ENCODE data around the gene EFNA5.

Gene EFNA5

DNA sequence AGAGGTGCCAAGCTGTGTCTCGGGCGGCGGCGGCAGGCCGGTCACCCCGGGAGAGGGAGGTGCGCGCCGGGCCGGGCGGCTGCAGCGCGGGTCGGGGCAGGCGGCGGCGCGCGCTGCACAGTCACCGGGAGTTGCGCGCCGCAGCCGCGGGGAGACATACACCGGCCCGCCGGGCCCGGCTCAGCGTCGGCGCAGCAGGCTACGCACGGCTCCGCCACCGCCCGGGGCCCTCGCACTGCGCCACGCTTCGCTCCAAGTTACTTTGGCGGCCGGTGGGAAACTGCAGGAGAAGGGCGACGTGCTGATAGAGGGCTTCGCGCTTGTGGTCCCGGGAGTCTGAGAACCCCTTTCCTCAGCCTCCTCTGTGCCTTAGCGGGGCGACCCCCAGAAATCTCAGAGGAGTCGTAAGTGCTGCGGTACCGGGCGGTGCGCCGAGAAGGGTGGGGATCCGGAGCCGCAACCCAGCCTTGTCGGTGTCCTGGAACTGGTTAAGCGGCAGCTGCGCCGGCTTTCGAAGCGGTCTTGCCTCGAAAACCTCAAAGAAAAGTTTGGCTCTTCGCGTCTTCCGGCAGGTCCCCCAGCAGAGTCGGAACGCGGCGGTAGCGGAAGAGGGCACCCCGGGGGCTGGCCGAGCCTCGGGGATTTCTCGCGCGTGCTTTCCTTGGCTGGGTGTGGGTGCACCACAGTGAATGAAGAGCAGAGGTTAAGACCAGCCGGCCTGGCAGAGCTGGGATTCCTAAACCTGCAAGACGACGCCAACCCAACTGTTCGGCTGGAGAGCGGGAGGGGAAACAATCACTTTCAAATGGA lies at the start of gene EFNA5:
TSS of gene EFNA5 (minus strand) at position 6 of the 810 bp plus-strand sequence.
- peak; percentile 80 for DNase-seq (ENCODE audit: low spot score)

DNA sequence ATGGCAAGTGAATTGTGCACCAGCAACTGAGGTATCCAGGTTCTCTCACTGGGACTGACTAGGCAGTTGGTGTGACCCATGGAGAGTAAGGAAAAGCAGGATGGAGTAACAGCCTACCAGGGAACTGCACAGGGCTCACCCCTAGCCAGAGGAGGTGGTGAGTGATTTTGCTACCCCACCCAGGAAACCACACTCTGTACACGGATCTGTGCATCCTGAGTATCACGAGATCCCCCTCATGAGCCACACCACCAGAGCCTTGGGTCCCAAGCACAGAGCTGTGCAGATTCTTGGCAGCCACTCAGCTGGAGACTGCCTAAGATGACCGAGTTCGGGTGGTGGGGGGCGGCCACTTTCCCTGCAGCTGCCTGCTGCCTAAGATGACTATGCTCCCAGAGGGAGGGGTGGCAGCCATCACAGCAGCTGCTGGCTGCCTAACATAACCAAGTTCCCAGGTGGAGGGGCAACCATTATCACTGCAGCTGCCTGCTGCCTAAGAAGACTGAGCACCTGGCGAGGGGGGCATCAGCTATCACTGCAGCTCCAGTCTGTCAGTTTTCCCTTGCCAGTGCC lies 48.4 kb upstream of the EFNA5 start:
- DNase-seq (ENCODE audit: low spot score) = no peak

DNA sequence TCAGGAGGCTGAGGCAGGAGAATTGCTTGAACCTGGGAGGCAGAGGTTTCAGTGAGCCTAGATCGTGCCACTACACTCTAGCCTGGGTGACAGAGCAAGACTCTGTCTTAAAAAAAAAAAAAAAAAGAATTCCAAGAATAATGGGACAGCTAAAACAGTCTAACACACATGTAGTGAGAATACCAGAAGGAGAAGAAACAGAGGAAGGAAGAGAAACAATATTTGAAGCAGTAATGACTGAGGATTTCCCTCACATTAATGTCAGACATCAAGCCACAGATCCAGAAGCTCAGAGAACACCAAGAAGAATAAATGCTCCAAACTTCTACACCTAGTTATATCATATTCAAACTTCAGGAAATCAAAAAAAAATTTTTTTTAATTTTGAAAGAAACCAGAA lies 47.1 kb upstream of the EFNA5 start:
- no peak for DNase-seq (ENCODE audit: low spot score)

DNA sequence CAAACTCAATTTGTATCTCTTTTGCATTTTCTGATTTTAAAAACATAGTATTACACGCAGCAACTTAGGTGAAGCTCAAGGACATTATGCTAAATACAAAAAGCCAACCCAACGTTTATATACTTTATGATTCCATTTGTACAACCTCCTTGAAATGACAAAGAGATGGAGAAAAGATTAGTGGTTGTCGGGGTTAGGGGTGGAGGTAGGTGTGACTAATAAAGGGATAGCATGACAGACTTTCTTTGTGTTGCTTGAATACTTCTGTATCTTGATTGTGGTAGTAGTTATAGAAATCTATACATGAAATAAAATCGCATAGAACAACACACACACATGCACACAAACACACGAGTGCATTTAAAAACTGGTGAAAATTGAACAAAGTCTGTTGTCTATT lies 42.5 kb upstream of the EFNA5 start:
- no peak for DNase-seq (ENCODE audit: low spot score)

DNA sequence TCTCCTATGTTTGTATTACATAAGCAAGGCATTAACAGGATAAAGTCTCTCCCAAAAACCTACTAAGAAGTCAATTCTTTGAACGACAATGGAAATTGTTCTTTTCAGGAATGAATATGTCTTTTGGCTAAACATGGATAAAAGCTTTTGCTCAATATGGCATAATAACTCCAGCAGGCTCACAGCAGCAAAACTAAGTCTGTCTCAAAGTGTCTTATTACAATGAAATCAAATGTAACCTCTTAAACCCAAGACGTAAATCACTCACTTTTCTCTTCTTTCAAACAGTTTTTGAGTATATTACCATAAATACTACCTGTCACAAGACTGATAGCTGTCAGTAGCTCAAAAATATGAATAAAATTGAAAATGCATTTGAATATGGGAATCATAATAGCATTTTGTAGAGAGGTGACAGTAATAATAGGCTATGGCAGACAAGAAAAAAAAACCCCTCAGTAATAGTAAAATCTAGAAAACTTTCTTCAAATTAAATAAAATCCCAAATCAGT lies 41.7 kb upstream of the EFNA5 start:
- no peak for DNase-seq (ENCODE audit: low spot score)

DNA sequence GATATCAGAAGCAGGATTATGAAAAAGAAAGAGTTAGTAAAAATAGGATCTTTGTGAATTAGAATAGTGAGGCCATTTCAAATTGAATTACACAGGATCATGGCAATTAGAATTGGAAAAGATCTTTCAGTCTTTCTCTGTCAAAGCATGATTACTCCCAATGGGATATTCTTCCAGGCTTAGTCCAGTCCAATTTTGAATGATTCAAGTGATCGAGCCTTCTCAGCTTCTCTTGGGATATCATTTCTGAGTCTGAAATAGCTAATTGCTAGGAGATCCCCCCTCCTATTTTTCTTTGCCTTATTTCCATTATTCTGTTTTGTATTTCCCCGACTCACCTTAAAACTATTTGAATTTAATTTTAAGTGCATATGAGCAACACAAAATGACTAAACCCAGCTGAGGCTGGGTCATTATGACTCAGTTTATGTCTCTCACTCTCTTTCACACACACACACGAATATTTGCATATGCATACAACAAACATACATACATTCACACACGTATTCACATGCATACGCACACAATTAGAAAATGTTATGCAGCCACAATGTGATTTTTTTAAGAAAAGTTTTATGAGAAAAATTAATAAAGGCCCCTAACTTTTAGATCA lies 34.8 kb upstream of the EFNA5 start:
- no peak for DNase-seq (ENCODE audit: low spot score)

DNA sequence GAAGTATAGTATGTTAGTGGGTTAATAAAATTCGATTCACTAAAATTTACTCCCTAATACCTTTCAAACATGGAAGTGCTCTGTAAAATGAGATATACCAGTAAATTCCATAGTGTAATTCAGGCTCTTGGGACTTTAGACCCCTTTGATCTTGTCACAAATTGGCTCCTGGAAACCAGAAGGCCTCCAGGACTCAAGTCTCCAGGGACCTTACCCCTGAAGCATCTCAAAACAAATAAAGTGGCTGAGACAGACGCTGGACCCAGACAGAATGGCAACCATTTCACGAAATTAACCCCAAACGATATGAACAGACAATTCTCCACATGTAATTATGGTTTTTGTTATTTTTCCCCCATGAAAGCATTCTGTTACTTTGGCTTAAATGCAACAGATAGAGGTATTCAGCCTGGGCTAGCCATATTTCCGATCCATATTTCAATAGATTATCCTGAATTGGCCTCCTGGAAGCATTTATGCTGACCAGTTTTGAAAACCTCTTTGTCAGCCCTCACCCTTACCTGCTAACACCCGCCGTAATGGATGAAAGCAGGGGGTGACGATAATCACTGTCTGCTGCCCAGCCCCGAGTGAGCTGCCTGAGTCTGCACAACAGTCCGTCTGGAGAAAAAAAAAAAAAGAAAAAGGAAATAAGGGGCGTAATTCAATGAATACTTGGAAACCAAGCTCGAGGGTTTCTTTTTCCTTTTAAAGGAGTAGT lies 34.1 kb upstream of the EFNA5 start:
- DNase-seq (ENCODE audit: low spot score) = no peak

DNA sequence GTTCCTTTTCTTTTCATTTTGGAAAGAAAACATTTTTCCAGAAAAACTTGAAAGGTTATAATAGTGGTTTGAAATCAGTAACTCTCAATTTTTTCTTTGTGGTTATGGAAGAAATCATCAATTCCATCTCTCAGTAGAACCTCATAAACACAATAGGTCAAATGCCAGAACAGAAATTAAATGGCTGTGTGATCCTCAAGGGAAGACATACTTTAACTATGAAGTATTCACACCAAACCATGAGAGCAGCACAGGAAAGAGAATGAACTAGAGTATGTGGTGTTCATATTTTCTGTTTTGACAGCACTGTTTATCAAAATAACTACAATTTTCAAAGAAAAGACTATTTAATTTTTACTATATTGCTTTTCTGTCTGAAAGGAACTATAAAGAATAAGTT lies 29.7 kb upstream of the EFNA5 start:
- DNase-seq (ENCODE audit: low spot score) = no peak

DNA sequence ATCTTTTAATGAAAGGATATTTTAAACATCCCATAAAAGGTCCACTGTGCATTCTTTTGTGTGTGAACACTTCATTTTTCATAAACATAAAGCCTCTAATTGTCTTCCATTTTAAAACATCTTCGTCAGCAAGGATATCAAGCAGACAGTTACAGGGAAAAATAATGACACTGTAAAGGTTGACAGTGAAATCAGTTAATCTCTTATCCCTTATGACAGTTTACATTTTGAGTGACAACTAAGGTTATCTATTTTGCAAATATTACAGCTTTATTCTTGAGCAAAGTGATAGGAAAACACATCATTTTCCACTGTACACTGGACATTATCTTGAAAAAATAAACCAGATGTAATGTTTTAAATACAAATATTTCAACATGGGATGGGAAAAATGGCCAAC lies 28.7 kb upstream of the EFNA5 start:
- DNase-seq (ENCODE audit: low spot score) = no peak

DNA sequence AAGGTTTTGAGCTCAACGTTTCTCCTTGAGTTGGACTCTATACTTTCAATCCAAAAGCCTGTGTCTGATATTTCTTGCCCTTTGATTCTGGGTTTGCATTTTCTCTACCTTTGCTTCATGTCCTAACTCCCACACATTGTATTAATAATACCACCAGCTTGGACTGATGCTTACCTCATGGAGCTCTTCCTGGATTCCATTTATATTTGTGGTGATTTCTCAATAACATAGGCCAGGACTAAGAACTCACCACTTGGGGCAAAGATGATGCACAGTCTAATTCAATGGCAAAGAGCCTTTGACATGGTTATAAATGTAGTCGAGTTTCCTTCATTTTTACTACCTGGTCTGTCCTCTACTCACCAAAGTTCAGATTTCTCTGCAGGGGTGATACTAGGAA lies 27.5 kb upstream of the EFNA5 start:
- DNase-seq (ENCODE audit: low spot score) = no peak

DNA sequence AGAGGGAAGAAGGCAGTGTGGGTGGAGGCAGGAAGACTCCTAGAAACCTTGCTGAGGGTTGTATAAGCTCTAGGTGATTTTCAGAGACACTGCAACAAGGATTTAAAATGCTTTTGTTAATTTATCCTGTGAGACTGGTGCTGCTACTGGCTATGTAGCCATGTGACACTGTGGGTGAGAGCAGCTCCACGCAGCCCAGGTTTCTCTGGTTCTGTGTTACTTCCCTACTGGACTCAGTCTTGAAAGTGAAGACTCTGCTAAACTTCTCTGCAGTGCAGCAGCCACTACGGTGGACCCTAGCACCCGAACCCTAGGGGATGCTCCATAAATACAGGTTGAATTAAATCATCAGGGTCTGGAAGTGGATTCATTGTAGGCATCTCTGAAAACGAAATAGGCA lies 25.8 kb upstream of the EFNA5 start:
- no peak for DNase-seq (ENCODE audit: low spot score)

DNA sequence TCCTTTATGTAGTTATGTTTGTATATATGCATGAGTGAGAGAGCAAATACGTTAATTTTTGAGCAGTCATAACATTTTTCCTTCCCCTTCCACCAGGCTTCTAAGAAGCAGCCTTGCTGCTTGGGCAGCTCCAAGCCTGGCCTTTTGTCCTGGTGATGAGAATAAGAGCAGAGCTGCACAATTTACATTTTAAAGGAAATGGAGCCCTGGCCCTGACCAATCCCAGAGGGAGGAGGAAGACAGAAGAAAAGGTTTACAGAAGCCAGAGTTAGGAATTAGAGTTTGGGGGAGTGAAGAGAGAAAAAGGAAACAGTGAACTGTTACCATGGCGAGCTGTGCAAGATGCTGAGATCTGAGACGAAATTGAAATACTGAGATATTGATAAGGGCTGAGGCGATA lies 25.3 kb upstream of the EFNA5 start:
- no peak for DNase-seq (ENCODE audit: low spot score)

DNA sequence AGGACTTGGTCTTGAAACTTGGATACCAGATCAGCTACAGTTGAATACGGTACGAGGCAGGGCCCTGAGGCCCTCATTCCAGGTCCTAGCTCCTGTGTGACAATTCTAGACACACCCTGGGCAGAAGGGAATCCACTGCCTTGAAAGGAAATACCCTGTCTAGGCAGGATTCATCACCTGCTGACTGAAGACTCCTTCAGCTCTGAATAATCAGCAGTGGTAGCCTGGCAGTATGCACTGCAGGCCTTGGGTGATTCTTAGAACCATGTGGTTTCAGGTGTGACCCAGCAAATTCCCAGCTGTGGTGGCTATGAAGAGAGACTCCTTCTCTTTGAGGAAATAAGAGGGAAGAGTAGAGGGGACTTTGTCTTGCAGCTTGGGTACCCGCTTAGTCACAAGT lies 17.2 kb upstream of the EFNA5 start:
- no peak for DNase-seq (ENCODE audit: low spot score)

DNA sequence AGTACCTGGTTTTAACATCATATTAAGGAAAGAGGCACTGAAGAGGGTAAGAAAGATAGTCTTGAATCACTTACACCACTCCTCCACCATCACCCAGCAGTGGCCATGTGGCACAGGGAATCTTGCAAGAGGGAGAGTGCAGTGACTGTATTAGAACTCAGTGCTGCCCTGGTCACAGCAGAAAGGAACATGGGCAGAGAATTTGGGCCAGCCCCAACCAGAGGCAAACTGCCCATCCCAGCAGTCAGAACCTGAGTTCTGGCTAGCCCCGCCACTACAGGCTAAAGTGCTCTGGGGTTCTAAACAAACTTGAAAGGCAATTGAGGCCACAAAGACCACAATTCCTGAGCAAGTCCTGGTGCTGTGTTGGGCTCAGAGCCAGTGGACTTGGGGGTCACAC lies 16.7 kb upstream of the EFNA5 start:
- no peak for DNase-seq (ENCODE audit: low spot score)

DNA sequence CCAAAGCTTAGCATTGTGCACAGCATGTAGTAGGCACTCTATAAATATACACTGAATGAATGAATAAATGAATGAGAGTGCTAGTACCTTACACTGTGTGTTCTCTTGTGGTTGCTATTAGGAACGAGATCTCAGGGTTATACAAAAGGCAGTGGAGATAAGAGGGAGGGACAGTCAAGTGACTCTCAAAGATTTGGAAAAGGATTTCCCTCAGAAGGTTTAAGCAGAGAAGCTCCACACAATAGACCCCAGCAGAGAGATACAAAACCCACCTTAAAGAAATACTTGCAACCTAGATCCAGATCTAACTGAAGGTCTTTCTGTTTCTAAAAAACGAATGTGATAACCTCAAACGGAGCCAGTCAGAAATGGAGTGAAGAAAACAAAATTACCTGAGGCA lies 11.8 kb upstream of the EFNA5 start:
- DNase-seq (ENCODE audit: low spot score) = no peak

DNA sequence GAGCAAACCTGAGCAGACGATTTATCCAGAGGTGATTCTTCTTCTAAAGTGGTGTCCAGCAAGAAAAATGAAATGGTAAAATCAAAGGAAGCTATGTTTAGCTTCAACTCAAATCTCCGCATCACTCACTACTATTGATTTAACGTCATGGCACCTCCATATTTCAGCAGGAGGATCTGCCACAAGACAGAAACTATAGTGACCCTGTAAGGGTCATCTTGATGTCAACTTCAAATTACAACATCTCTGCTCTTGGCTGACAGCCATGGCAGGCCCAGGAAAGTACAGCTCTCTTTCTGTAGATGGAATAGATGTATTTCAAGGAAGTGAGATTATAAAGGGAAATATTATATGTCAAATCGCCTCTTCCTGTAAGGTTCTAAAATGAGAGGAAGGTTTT lies 10.1 kb upstream of the EFNA5 start:
- no peak for DNase-seq (ENCODE audit: low spot score)

DNA sequence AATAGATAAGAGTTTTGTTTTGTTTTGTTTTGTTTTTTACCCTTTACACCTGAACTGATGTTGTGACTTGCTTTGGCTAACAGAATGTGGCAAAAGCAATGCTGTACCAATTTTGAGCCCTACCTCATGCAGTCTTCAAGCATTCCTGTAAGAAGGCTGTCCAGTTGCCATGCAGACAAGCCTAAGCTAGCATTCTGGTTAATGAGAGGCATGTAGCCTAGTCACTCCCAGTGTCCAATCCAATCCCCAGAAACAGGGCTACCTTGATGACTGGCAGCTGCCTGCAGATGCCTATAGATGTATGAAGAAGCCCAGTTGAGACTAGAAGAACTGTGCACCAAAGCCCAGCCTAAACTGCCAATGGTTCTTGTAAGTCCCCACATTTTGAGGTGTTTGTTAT lies 9.4 kb upstream of the EFNA5 start:
- no peak for DNase-seq (ENCODE audit: low spot score)

DNA sequence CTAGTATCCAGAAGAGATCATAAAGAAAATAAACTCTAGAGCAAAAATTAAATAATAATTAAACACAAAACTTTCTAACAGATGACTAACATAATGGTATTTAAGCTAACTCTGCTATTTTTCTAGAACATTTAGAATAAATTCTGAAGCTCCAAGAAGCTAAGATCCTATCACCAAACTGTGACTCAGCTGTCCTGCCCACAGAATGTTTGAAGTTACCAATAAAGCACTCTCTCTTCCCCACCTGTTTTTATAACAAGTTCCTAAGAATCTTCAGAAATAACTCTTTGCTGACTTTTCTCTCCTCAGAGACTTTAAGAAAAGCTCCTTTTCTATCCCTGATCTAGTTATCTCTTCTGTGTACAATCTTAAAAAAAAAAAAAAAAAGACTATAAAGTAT lies 6.0 kb upstream of the EFNA5 start:
- DNase-seq (ENCODE audit: low spot score) = no peak

DNA sequence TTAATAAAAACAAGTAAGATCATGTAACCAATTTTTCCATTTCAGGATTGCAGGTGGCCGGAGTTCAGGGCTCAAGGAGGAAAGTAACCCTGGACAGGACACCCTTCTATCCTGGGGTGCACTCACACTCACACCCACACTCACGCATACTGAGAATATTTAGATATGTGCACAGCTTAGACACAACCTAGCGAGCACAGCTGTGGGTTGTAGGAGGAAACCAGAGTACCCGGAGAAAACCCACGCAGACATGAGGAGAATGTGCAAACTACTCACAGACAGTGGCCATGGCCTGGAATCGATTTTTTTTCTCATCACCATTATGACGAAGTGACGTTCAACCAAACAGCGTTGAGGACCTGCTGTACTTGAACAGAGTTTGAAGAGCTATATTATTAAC lies 4.5 kb upstream of the EFNA5 start:
- no peak for DNase-seq (ENCODE audit: low spot score)

DNA sequence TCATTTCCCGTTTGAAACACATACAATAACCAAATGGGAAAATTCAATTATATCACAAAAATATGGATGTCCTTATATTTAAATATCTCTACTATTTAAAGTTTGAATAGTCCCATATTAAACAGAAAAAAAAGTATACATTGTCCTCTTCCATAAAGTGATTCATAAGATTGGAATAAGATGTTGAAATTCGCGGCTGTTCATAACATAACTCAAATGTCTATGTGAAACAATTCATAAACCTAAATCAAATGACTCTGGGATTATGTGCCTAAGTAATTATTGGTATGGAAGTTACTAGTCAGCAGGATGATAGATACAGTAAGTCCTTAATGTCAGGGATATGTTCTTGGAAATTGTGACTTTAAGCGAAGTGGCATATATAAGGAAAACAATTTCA lies 3.9 kb upstream of the EFNA5 start:
- DNase-seq (ENCODE audit: low spot score) = no peak

DNA sequence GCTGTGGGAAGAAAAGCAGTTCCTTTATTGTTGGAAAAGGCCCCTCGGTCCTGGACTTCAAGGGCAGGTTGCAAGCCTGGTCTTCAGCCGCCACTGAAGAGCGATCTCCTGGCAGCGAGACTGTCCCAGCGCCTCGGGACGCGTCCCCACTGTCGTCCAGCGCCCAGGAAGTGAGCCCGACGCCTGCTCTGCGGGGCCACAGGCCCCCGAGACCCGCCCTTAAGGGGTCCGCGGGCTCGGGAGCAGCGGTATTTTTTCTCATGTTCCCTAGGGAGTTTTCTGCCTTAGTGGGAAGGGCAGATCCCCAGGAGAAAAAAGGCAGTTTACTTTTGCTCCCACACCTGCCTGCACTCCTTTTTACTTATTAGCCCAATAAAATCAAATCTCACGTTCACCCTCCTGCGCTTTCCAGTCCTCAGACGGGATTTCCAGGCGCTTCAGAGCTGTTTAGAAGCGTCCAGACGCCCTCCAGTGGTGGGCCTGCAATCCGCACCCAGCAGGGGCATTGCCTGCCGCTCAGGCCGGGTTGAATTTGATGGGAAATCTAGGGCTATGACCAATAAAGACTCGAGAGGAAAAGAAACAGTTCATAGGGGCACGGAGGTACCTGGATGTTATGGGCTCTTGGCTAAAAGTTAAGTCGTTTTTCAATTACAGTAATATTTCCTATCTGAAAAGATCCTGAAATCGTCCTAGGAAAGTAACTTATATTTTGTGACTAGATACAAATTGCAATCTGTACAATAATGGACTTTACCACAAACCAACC lies 2.8 kb upstream of the EFNA5 start:
- peak; percentile 90 for DNase-seq (ENCODE audit: low spot score)

DNA sequence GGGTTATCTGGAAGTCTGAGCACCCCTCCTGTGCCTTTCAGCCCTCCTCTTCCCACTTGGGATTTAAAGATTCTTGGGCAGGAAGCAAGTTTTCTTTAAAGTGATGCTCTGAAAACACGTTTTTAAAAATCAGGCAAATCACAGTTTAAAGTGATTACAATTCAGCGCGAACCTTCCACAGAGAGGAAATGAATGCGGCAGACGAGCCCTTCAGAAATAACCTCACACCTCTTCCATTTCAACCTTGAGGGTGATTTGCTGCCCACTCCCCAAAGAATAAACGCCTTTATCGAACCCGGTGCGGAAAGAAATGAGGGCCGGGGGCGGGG lies 2.3 kb upstream of the EFNA5 start:
- peak; percentile 72 for DNase-seq (ENCODE audit: low spot score)

All from left forelimb (tissue), 1 donor.